HG03108 (cell line): ENCODE data around the gene THSD7B.
"Not testable (repeated sequence)": the region's sequence is repeated elsewhere in the genome, so short reads cannot be mapped to it uniquely, and the experiment has no call there.

Source experiments
- ATAC-seq: cut with Tn5 transposase; IDR thresholded peaks from one replicate; pipeline ENCODE4 v1.9.1; 2021; ENCODE audit warnings: moderate library complexity; ENCODE audit not compliant: unreplicated experiment

Gene THSD7B

GRCh38 chr2:137023205-137023604 is 257.9 kb downstream of the THSD7B start:
- no peak for ATAC-seq

- ATAC-seq: no peak
Observed at GRCh38 chr2:137031731-137032130, 266.4 kb downstream of the THSD7B start.

GRCh38 chr2:137036619-137037018 is 271.3 kb downstream of the THSD7B start:
- ATAC-seq: no peak

GRCh38 chr2:137039482-137040152 is 274.3 kb downstream of the THSD7B start:
- no peak for ATAC-seq

GRCh38 chr2:137047369-137047768 is 282.0 kb downstream of the THSD7B start:
- ATAC-seq: no peak

- no peak for ATAC-seq
Observed at GRCh38 chr2:137048455-137048854, 283.1 kb downstream of the THSD7B start.

GRCh38 chr2:137049518-137049917 is 284.2 kb downstream of the THSD7B start:
- no peak for ATAC-seq

- ATAC-seq: no peak
Observed at GRCh38 chr2:137050949-137051348, 285.6 kb downstream of the THSD7B start.

- ATAC-seq: no peak
Observed at GRCh38 chr2:137051778-137052398, 286.5 kb downstream of the THSD7B start.

- ATAC-seq: no peak
Observed at GRCh38 chr2:137056704-137057103, 291.4 kb downstream of the THSD7B start.

- ATAC-seq: not testable (repeated sequence)
Observed at GRCh38 chr2:137076111-137076765, 310.9 kb downstream of the THSD7B start.

GRCh38 chr2:137091704-137092103 is 326.4 kb downstream of the THSD7B start:
- ATAC-seq: no peak

- ATAC-seq: no peak
Observed at GRCh38 chr2:137093116-137093515, 327.8 kb downstream of the THSD7B start.

- no peak for ATAC-seq
Observed at GRCh38 chr2:137096187-137096586, 330.8 kb downstream of the THSD7B start.

GRCh38 chr2:137096693-137097092 is 331.3 kb downstream of the THSD7B start:
- ATAC-seq: no peak

GRCh38 chr2:137101814-137102213 is 336.5 kb downstream of the THSD7B start:
- not testable (repeated sequence) for ATAC-seq

GRCh38 chr2:137107904-137108303 is 342.6 kb downstream of the THSD7B start:
- no peak for ATAC-seq

GRCh38 chr2:137111896-137112295 is 346.6 kb downstream of the THSD7B start:
- no peak for ATAC-seq

- ATAC-seq: no peak
Observed at GRCh38 chr2:137115081-137115794, 349.9 kb downstream of the THSD7B start.

- no peak for ATAC-seq
Observed at GRCh38 chr2:137115795-137116089, 350.4 kb downstream of the THSD7B start.

- no peak for ATAC-seq
Observed at GRCh38 chr2:137117385-137117784, 352.0 kb downstream of the THSD7B start.

GRCh38 chr2:137118140-137118539 is 352.8 kb downstream of the THSD7B start:
- ATAC-seq: no peak
